ENCODE measurements around the gene FLYWCH1.

The FLYWCH1 gene

DNA sequence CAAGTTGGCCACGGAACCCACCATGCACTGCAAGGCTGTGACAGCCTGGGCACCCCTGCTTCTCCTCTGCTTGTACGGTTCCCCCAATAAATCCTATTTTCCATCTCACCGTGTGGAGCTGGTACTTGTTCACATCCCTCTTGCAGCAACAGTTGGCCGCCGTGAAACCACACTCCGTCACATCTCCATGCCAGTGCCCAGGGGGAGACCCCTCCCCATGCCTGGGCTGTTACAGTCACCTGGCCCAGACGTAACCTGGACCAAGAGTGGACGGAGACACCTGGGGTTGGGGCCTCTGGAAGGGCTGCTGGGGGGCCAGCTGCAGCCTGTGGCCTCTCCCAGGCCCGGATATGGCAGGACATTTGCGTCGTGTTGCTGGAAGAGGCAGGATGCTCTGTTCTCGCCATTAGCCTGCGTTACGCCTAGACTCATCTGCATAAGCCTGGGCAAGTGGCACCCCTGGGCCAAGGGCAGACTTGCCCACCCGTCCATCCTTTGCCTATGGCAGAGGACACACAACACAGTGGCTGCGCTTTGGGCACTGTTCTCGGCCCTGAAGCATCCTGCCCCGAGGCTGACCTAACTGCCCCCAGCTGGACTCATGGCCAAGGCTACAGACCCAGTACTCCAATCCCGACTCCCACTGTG lies 38.1 kb downstream of the FLYWCH1 start:
- in situ Hi-C loops (cut with MboI; ENCODE audit: low sequenced_read_pairs): no loop called here

DNA sequence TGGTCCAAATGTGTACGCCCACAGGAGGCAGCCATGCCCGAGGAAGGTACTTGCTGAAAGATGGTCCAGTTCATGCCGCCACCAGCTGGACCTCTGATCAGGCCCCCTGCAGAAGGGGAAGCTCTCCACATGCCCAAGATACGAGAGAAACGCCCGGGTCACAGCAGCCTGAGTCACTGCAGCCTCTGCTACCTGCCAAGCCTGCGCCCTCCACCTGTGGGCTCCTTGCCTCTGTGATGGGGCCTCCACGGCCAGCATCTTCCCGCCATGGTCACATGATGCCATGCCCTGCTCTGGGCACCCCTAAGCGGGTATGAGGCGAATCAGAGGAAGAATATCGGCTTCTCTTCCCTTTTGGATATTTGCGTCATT lies 38.6 kb downstream of the FLYWCH1 start:
- in situ Hi-C loops (cut with MboI; ENCODE audit: low sequenced_read_pairs): no loop called here

DNA sequence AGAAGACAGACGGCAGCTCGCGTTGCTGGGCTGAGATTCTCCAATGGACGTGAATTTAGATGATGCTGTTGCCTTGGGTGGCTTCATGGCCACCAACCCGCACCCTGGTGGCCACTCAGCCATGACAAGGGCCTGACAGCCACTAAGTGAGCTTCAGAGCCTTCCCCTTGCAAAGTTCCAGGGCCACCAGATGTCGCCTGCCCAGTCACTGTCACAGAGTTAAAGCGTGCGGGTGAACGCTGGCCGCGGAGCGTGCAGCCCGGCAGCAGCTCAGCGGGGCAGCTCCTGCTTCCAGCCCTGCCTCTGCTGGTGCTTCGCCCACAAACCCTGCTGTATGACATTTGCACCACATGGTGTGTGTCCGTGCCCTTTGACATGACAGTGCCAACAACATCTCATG lies 39.0 kb downstream of the FLYWCH1 start:
- in situ Hi-C loops (cut with MboI; ENCODE audit: low sequenced_read_pairs): no loop called here

DNA sequence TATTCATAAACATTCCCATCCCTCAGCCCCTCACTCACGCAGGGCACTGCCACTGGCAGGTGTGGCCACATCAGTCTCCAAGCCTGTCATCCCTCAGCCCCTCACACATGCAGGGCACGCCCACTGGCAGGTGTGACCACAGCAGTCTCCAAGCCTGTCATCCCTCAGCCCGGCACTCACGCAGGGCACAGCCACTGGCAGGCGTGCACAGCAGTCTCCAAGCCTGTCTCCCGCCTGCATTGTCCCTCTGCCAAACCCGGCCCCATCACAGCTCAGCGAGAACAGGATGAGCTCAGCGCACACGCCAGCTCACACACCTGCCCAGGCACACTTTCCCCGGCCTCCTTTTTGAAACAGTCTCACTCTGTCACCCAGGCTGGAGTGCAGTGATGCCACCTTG lies 40.9 kb downstream of the FLYWCH1 start:
- in situ Hi-C loops (cut with MboI; ENCODE audit: low sequenced_read_pairs): no loop called here

DNA sequence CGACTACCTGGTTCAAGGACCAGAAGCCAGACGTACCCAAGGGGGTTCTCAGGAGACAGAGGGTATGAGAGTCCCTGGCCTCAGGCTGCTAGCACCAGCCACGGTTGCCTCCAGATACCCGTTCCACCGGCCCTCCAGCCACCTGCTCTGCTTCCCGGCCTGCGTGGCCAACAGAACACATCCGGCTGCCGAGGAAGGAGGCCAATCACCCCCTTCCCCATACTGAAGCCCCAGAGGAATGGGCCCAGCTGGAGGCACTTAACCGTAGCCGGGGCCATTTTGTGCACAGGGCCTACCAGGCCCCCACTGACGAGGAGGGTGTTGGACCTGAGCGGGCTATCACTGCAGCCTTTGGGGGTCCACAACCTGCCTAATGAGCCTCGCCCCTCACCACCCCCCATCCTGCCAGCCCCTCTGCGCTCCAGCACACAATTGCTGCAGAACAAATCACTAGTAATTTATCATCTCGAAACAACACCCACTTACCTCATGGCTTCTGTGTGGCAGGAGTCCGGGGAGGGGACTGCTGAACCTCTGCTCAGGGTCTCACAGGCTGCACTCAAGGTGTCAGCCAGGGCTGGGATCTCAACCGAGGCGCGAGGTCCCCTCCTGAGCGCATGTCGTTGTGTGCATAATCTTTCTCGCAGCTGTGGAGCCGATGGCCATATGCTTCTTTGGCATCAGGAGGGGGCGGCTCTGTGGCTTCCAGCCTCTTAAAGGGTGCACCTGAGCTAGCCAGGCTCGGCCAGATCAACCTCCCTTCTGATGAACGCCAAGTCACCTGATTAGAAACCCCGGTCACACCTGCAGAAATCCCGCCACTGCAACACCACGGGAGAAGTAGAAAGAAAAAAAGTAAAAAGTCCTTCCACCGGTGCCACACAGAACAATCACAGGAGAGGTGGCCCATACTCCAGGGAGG lies 42.2 kb downstream of the FLYWCH1 start:
- in situ Hi-C loops (cut with MboI; ENCODE audit: low sequenced_read_pairs): no loop called here

DNA sequence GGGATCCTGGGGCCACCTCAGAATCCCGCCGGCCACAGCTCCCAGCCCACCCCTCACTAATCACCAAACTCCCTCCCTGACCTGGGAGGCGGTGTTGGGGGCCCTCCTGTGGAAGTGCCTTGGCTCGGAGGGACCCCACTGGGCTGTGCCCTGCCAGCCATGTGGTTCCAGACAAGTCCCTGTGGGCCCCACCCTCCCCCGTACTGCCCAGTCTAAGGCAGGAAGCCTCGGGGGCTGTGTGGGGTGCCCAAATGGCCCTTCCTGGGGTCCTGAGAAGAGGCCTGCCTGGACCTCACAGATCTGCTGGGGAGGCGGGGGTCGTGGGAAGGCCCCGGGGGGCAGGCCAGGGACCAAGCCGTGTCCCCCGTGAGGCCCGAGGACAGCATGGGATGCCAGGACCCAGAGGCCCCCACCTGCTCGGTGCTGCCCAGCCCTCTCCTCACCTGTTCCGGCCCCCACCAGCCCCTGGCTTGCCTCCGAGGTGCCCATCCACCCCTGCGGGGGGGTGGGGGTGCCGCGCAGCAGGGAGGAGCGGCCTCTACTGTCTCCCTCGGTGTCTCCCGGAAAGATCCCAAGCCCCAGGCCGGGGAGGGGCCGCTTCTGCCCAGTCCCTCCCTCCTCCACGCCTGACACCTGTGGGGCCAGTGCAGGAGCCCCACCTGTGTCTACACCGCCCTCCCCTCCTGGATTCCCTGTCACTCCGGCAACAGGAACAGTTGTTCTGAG lies 43.1 kb downstream of the FLYWCH1 start:
- in situ Hi-C loops (cut with MboI; ENCODE audit: low sequenced_read_pairs): no loop called here

DNA sequence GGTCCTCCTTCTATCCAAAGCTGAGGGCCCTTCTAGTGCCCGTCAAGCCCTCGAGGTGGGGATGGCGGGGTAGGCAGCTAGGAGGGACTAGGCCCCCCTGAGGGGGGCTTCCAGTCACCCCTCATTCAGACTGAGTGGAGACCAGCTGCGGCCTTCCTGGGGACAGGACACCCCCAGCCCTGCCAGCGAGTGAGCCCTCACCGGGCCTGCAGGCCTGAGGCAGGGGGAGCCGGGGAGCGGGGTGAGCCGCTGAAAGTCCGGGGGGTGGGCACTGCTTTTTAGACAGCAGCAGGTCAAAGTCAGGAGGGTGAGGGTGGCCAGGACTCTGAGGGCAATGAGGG lies 43.7 kb downstream of the FLYWCH1 start:
- in situ Hi-C loops (cut with MboI; ENCODE audit: low sequenced_read_pairs): no loop called here

DNA sequence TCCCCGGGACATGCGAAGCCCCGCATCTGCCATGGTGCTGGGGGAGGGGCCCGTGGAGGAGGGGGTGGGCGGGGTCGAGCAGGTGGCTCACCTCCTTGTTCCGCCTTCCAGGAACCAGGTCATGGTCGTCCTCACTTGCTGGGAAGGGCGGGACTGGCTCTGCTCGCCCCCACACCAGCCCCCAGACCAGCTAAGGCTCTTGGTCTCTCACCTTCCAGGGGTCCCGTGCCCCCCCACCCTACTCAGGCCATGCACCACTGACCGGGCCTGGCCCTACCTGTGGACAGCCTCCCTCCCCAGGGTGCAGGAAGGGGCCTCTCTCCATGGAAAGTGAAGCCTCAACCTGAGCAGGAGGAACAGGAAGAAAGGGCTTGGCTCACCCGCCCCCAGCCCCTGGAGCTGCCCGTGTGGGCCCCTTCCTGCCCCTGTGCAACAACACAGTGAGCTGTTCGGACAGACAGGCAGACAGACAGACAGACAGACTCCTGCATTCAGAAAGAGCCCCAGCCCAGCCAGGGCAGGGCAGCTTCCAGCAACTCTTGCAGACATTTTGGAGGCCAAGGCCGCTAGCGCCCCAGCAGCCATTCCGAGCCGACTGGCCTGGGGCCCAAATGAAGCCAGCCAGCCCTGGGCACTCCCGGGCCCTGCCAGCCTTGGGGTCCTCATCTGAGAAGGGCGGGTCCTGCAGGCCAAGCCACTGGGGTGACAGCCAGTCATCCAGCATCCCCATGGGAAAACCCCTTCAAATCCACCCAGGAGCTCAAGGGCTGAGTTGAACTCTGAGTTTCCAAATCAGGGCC lies 44.2 kb downstream of the FLYWCH1 start:
- in situ Hi-C loops (cut with MboI; ENCODE audit: low sequenced_read_pairs): no loop called here

DNA sequence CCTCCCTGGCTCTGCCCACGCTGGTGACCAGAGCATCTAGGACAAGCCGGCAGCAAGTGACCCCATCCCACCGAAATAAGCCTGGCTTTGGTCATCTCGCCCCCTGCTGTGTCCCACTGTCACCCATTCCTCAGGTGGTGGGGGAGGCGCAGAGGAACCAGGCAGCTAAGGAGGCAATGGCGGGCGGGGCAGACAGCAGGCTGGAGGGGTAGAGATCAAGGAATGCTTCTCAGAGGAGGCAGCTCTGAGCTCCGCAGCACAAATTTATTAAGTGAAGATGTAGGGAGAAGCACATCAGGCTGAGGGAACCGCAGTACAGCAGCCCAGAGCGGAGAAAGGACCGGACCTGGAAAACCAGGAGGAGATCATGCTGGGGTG lies 44.8 kb downstream of the FLYWCH1 start:
- in situ Hi-C loops (cut with MboI; ENCODE audit: low sequenced_read_pairs): no loop called here

DNA sequence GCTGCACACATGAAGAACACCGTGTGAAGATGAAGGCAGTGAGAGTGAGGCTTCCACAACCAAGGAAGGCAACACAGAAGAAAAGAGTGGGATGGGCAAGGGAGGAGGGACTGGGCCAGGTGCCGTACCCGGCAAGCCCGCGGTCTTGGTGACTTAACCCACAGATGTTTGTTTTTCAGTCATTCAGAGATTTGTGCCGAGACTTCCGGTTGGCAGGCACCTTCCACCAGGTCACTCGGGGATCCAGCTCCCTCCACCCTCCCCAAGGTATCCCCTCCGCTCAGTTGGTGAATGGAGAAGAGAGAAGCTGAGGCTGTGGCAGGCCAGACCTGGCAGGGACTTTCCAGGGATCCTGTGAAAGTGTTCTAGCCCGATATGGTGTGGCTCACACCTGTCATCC lies 47.5 kb downstream of the FLYWCH1 start:
- in situ Hi-C loops (cut with MboI; ENCODE audit: low sequenced_read_pairs): no loop called here

DNA sequence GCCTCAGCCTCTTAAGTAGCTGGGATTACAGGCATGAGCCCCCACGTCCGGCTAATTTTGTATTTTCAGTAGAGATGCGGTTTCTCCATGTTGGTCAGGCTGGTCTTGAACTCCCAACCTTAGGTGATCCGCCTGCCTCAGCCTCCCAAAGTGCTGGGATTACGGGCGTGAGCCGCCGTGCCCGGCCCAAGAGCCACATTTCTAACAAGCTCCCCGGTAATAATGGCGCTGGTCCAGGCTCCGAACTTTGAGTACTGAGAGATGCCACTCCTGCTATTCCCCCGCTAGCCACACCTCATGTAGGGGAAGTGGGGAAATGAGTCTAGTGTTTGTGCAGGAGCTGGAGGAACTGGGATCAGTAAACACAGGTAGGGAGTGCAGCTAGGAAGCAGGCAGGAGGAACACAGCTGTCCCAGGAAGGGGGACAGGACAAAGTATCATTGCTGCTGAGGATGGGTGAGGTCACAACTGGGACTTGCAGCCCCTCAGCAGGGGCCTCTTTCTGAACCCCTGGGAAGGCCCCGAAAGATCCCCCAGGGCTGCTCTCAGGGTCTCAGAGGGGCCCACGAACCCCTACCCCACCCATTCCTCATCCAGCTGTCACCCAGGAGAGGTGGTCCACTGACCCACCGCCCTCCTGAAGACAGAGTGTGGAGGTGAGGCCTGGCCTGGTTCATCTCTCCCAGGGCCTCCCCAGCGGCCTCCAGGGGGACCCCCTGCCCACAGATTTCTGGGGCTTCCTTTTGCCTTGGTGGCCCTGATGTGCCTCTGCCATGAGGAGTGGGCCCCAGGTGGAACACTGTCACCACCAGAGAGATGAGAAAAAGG lies 48.7 kb downstream of the FLYWCH1 start:
- in situ Hi-C loops (cut with MboI; ENCODE audit: low sequenced_read_pairs): no loop called here

DNA sequence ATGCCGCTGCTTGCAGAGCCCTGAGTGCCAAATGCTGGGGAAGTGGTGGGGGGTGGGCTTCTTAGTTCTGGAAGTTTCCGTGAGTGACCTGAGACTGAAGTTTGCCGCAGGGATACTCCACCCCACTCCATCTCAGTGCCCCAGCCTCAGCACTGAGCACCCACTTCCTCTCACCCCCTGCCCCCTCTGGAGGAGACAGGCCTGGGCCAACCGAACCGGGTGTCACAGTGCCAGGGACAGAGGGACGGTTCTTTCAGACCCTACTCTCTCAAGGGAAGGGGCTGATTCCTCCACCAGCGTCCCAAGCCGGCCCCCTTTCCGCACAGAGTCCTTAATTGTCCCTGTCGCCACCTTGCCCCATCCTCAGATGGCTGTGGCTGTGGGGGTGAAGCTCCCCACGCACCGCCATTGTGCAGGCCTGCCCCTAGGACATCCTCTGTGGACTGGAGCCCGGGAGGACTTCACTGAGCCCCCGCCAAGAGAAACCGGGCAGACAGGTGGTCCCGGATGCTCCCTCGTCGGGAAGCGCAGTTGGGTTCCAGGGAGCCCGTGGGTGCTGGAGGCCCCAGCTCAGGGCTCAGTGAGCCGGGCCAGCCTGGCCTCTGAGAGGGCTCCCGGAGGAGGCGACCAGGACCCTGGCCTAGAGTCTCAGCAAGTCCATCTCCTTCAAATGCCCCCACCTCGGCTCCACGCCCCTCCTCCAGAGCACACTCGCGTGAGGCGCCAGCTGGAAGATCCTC lies 50.8 kb downstream of the FLYWCH1 start:
- in situ Hi-C loops (cut with MboI; ENCODE audit: low sequenced_read_pairs): no loop called here

DNA sequence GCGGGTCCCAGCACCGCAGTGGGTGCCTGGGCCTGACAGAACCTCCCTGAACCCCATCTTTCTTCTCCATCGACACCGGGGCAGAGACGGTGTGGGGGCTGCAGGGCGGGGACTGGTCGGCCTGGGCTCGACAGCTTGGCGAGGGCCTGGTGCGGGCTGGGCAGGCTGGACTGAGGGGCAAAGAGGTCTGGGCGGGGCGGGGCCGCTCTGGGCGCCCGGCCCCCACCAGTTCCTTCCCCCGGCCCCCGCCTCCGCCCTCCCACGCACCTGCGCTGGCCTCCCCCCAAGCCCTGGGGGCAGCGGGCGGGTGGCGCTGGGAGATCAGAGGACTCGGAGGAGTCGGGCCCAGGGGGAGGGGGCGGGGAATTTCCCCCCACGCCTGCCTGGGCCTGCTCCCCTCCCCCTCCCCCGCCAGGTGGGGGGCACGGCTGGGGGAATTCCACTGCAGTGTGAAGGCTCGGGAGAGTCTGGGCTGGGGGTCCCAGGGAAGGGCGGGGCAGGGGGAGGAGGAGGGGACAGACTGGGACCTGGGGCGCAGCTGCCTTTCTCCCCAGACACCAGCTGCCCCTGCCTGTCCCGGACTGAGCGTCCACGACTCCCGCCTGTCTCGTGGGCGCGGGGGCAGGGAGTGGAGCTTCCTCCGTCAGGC lies 51.5 kb downstream of the FLYWCH1 start:
- in situ Hi-C loops (cut with MboI; ENCODE audit: low sequenced_read_pairs): no loop called here

DNA sequence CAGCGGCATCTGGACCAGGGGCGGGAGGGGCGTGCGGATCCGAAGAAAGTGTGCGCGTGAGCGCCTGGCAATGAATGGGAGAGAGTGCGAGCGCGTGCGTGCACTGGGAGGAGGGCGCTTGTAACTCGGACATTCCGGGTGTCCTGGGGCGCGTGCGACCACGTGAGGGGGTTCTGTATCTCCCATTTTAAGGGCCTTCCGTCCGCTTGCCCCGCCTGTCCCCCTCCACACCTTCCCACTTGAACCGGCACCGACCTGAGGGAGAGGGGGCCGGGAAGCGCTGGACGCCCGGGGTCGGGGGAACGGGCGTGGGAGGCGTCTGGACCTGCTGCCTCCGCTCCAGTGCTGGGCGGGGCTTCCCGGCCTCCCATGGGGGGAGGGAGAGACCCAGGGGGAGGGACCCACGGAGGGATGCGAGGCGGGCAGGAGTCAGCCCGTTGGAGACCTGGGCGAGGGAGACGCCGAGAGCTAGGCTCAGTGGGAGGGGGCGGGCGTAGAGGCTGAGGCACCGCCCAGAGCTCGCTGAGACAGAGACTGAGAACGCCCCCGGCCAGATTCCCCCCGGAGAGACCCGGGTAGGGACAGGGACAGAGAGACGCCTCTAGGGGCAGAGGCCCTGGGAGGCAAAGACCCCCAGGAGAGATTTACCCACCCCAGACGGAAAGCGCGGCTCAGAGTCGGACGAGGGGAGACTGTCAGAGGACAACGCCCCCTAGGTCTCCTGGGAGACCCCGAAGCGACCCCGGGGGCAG lies 52.2 kb downstream of the FLYWCH1 start, which contains the start of gene KREMEN2:
Gene KREMEN2 (plus strand): TSS at position 553 of the 752 bp plus-strand sequence. CDS start 246 bp downstream, outside the sequence.
- in situ Hi-C loops (cut with MboI; ENCODE audit: low sequenced_read_pairs): no loop called here

DNA sequence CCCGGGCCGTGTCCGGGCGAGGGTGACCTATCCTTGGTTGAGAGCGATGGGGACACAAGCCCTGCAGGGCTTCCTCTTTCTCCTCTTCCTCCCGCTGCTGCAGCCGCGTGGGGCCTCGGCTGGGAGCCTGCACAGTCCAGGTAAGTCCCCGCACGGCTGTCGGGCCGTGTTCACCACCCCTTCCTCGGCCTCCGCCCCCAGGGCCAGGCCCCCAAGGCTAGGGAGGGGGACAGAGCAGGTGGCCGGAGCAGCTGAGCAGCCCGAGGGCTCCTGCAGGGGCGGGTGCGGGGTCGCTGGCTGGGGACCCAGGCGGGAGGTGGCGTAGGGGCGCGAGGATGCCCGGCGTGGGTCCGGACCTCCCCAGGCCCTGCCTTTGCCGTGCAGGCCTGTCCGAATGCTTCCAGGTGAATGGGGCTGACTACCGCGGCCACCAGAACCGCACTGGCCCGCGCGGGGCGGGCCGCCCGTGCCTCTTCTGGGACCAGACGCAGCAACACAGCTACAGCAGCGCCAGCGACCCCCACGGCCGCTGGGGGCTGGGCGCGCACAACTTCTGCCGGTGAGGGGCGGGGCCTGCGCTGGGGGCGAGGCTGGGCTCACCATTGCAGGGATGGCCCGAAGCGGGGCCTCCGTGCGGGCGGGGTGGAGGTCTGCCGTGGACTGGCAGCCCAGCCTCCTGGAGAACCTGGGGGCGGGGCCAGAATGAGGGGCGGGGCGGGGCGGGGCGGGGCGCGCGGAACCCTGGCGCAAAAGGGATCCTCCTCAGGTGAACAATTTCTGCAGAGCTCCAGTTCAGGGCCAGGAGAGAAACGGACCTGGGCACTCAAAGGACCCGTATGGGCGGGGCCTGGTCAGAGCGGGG lies 53.0 kb downstream of the FLYWCH1 start:
- in situ Hi-C loops (cut with MboI; ENCODE audit: low sequenced_read_pairs): no loop called here

DNA sequence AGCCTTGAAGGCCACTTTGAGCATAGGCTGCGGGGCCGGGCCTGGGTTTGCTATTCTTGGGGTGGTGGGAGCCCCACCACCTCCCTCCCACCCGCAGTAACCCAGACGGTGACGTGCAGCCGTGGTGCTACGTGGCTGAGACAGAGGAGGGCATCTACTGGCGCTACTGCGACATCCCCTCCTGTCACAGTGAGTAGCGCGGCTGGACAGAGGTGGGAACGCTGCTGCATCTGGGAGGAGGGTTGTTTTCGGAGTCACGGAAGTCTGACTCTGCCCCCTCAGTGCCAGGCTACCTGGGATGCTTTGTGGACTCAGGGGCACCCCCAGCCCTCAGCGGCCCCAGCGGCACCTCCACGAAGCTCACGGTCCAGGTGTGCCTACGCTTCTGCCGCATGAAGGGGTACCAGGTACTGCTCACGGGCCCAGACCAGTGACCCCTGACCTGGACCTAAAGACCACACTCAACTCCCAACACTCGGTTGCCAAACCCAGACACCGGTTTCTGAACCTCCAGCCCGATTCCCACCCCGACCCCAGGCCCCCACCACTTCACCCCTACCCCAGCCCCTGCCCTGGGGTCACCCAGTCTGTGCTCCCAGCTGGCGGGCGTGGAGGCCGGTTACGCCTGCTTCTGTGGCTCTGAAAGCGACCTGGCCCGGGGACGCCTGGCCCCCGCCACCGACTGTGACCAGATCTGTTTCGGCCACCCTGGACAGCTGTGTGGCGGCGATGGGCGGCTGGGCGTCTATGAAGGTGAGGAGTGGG lies 54.5 kb downstream of the FLYWCH1 start:
- in situ Hi-C loops (cut with MboI; ENCODE audit: low sequenced_read_pairs): no loop called here

DNA sequence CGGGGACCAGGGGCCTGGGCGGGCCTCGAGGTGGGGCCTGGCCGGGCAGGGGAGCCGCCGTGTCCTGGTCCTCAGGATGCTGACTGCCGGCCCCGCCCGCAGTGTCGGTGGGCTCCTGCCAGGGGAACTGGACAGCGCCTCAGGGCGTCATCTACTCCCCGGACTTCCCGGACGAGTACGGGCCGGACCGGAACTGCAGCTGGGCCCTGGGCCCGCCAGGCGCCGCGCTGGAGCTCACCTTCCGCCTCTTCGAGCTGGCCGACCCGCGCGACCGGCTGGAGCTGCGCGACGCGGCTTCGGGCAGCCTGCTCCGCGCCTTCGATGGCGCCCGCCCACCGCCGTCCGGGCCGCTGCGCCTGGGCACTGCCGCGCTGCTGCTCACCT lies 55.1 kb downstream of the FLYWCH1 start:
- in situ Hi-C loops (cut with MboI; ENCODE audit: low sequenced_read_pairs): no loop called here
